HCT116 (cell line): ENCODE results near the gene STT3B. TPM values are rescaled to one million over a fixed set of nuclear protein-coding genes. Genes with fewer than 3 reads are reported as not detected.

Experiments used
- ATAC-seq: fragments of 200-7000 bp; cut with Tn5 transposase; 2 replicates; pipeline ENCODE4 v1.9.1; 2020; ENCODE audit warnings: mild to moderate bottlenecking, moderate library complexity
- BruUV-seq: library from RNA; stranded (reverse); fragments of 400-500 nt; replicated peaks from 2 replicates; lab custom pipeline; 2021; lab: Mats Ljungman, UMichigan
- CTCF ChIA-PET: fragments of 300-600 bp; sonication (Branson Sonifier 250); formaldehyde crosslinking; loops from one replicate; lab custom pipeline; 2021; ENCODE audit warnings: antibody characterized with exemption; lab: Charles Lee
- POLR2A ChIA-PET: fragments of 300-600, 350-600 bp; sonication (Branson Sonifier 250); formaldehyde crosslinking; loops from one replicate; lab custom pipeline; 2021; ENCODE audit warnings: antibody characterized with exemption; lab: Charles Lee
- RAD21 ChIA-PET, 2 experiments: fragments of 300-600 bp; sonication (Branson Sonifier 250); formaldehyde crosslinking; loops; one replicate each; lab custom pipeline; 2023; ENCODE audit warnings: low total read pairs in 2 of 2; ENCODE audit not compliant: uncharacterized antibody in 2 of 2, unreplicated experiment in 2 of 2, low non-redundant PET in 1 of 2; lab: Charles Lee
- DNase-seq: peaks from one replicate; pipeline ENCODE4 v3.0.0-alpha.2; 2010; ENCODE audit warnings: low read depth, low spot score
- H2AFZ ChIP-seq: fragments of 200-600 bp; shearing (Covaris generic), sonication (generic); 2 replicates; pipeline ENCODE4 v1.6.1; 2017; ENCODE audit warnings: low read depth, mixed run types, mixed read lengths, antibody characterized with exemption, low read length; ENCODE audit not compliant: poor library complexity, severe bottlenecking
- H3K27ac ChIP-seq: 2 replicates; pipeline ENCODE4 v1.5.1; 2012; ENCODE audit warnings: low read depth, low read length
- H3K27me3 ChIP-seq: fragments of 200-600 bp; sonication (generic); 2 replicates; pipeline ENCODE4 v1.6.1; 2016; ENCODE audit warnings: mixed run types, low read length, mixed read lengths; ENCODE audit not compliant: insufficient read depth
- H3K36me3 ChIP-seq, 2 experiments: fragments of 200-500 bp in 1 of 2; fragments of 200-600 bp in 1 of 2; sonication (Bioruptor generic) in 1 of 2; sonication (generic) in 1 of 2; 2 replicates each; pipeline versions ENCODE4 v1.5.1 to v1.6.1; 2014 to 2016; ENCODE audit warnings: low read length in 2 of 2, inconsistent platforms in 1 of 2, mixed read lengths in 1 of 2, mixed run types in 1 of 2; ENCODE audit not compliant: insufficient read depth in 2 of 2, control insufficient read depth in 1 of 2
- H3K4me1 ChIP-seq, 2 experiments: fragments of 200-600 bp in 1 of 2; sonication (generic) in 1 of 2; 2 replicates each; pipeline versions ENCODE4 v1.5.1 to v1.6.1; 2012 to 2017; ENCODE audit warnings: low read length in 2 of 2, inconsistent platforms in 1 of 2, mild to moderate bottlenecking in 1 of 2, mixed read lengths in 1 of 2, mixed run types in 1 of 2, moderate library complexity in 1 of 2; ENCODE audit not compliant: insufficient read depth in 2 of 2, control insufficient read depth in 1 of 2
- H3K4me2 ChIP-seq: fragments of 200-600 bp; sonication (generic); 2 replicates; pipeline ENCODE4 v1.6.1; 2017; ENCODE audit warnings: mixed run types, low read length, mixed read lengths
- H3K4me3 ChIP-seq, 2 experiments: fragments of 200-600 bp in 1 of 2; sonication (generic) in 1 of 2; replicated peaks in 1 of 2; 2 replicates each; pipeline ENCODE4 v1.5.1; 2011 to 2016; ENCODE audit warnings: low read length in 2 of 2, control low read depth in 1 of 2, low read depth in 1 of 2, mild to moderate bottlenecking in 1 of 2, mixed read lengths in 1 of 2, mixed run types in 1 of 2
- H3K79me2 ChIP-seq: fragments of 200-600 bp; sonication (generic); 2 replicates; pipeline ENCODE4 v1.6.1; 2017; ENCODE audit warnings: mild to moderate bottlenecking, mixed run types, low read length, moderate library complexity, mixed read lengths; ENCODE audit not compliant: insufficient read depth
- H3K9ac ChIP-seq: fragments of 200-600 bp; sonication (generic); 2 replicates; pipeline ENCODE4 v1.6.1; 2016; ENCODE audit warnings: low read length, mixed read lengths
- H3K9me2 ChIP-seq: fragments of 200-600 bp; sonication (generic), shearing (Covaris generic); 2 replicates; pipeline ENCODE4 v1.6.1; 2017; ENCODE audit warnings: mixed run types, mild to moderate bottlenecking, moderate library complexity; ENCODE audit not compliant: insufficient read depth
- H3K9me3 ChIP-seq, 2 experiments: fragments of 200-500 bp in 1 of 2; fragments of 200-600 bp in 1 of 2; sonication (Bioruptor generic) in 1 of 2; sonication (generic) in 1 of 2; 2 replicates each; pipeline ENCODE4 v1.6.1; 2014 to 2017; ENCODE audit warnings: low read length in 2 of 2, mixed read lengths in 2 of 2, inconsistent platforms in 1 of 2, low read depth in 1 of 2, mild to moderate bottlenecking in 1 of 2, mixed run types in 1 of 2, moderate library complexity in 1 of 2; ENCODE audit not compliant: control insufficient read depth in 1 of 2, insufficient read depth in 1 of 2
- H4K20me1 ChIP-seq: fragments of 200-600 bp; sonication (generic), shearing (Covaris generic); 2 replicates; pipeline ENCODE4 v1.6.1; 2017; ENCODE audit warnings: mixed run types, mild to moderate bottlenecking, moderate library complexity; ENCODE audit not compliant: insufficient read depth
- CBX3 ChIP-seq: IDR thresholded peaks from 2 replicates; pipeline ENCODE4 v1.6.1; 2012; ENCODE audit warnings: low read depth
- CEBPB ChIP-seq: IDR thresholded peaks from 2 replicates; pipeline ENCODE4 v1.6.1; 2012; ENCODE audit warnings: low read depth
- CTCF ChIP-seq, 3 experiments: fragments of 200-600 bp in 1 of 3; sonication (generic) in 1 of 3; IDR thresholded peaks in 2 of 3; conservative IDR thresholded peaks in 1 of 3; 2 replicates each; pipeline ENCODE4 v1.5.1; 2012 to 2017; ENCODE audit warnings: low read depth in 2 of 3, low read length in 2 of 3, antibody characterized with exemption in 1 of 3, borderline replicate concordance in 1 of 3, control low read depth in 1 of 3, mild to moderate bottlenecking in 1 of 3, mixed read lengths in 1 of 3, mixed run types in 1 of 3, moderate library complexity in 1 of 3; ENCODE audit not compliant: insufficient read depth in 1 of 3
- EZH2phosphoT487 ChIP-seq: fragments of 200-600 bp; IDR thresholded peaks from 2 replicates; pipeline ENCODE4 v1.6.1; 2018; ENCODE audit warnings: antibody characterized with exemption, borderline replicate concordance
- FOSL1 ChIP-seq: IDR thresholded peaks from 2 replicates; pipeline ENCODE4 v1.6.1; 2012; ENCODE audit warnings: low read depth
- POLR2A ChIP-seq: IDR thresholded peaks from 2 replicates; pipeline ENCODE4 v1.7.0; 2011; ENCODE audit warnings: borderline replicate concordance; ENCODE audit not compliant: insufficient read depth, insufficient read length; ENCODE audit errors: extremely low read depth
- RAD21 ChIP-seq: IDR thresholded peaks from 2 replicates; pipeline ENCODE4 v1.6.1; 2012; ENCODE audit warnings: low read depth, mild to moderate bottlenecking
- REST ChIP-seq: IDR thresholded peaks from 2 replicates; pipeline ENCODE4 v1.6.1; 2012; ENCODE audit warnings: low read depth
- SIN3A ChIP-seq: IDR thresholded peaks from 2 replicates; pipeline ENCODE4 v1.6.1; 2012; ENCODE audit warnings: low read depth
- TCF7L2 ChIP-seq: IDR thresholded peaks from 2 replicates; pipeline ENCODE4 v1.7.0; 2011; ENCODE audit warnings: borderline replicate concordance, inconsistent platforms; ENCODE audit not compliant: insufficient read depth, insufficient read length; ENCODE audit errors: extremely low read depth
- YY1 ChIP-seq: IDR thresholded peaks from 2 replicates; pipeline ENCODE4 v1.6.1; 2011; ENCODE audit warnings: low read length, low read depth, moderate library complexity, mild to moderate bottlenecking; ENCODE audit not compliant: insufficient replicate concordance; ENCODE audit errors: extremely low read depth
- ZFX ChIP-seq: fragments of 450-650 bp; IDR thresholded peaks from 2 replicates; pipeline ENCODE4 v1.6.1; 2017
- ZNF274 ChIP-seq: fragments of 200-500 bp; sonication (Bioruptor generic); IDR thresholded peaks from 2 replicates; pipeline ENCODE4 v1.6.1; 2014; ENCODE audit warnings: mild to moderate bottlenecking, low read depth, low read length, inconsistent platforms
- intact Hi-C: fragments of 100-400 bp; cut with micrococcal nuclease; formaldehyde crosslinking; loops from 2 replicates; pipeline ENCODE4 v1.10.0; 2022
- total RNA-seq: library from RNA; stranded (reverse); gene quantifications from one replicate; pipeline ENCODE4 v1.2.1, GENCODE V29; 2021; ENCODE audit not compliant: unreplicated experiment

STT3B gene
- total RNA-seq, 1 experiment from 2014 or later = 131 TPM

GRCh38 chr3:31550452-31551251 lies 17.9 kb downstream of the STT3B start:
- Histone ChIP-seq H3K9me2 (no peaks in the 10 kb centered on the region), H3K36me3 (no peaks in the 10 kb centered on the region), H3K27ac (no peak overlapping the region), H3K27me3 (no peaks in the 10 kb centered on the region), H3K4me2 (no peak overlapping the region), H3K4me3 (no peak overlapping the region), H3K4me1 (peaks cover 10 to 33% of the 10 kb centered on the region in 2 experiments; a peak in 3 of 4 replicates), H3K9me3 (no peaks in the 10 kb centered on the region), H2AFZ (no peak overlapping the region), H3K9ac (no peak overlapping the region), H4K20me1 (peaks cover 57% of the 10 kb centered on the region; the same call in 1 of the 2 replicates), H3K79me2 (peaks cover 99% of the 10 kb centered on the region)
- RAD21 ChIA-PET = no interaction called here
- CTCF ChIA-PET = interaction anchor here (0.7 to 1.6 kb wide), 9 partner anchors 11 to 43 kb away, joined by 3 to 11 read pairs (median 3); partner anchors contain the start of gene STT3B
- intact Hi-C loops = loop anchor here (2.0 kb wide), 1 partner anchor 218 kb away; no protein-coding TSS in a partner anchor
- POLR2A ChIA-PET = no interaction called here
- no TSS peak for BruUV-seq
- TF ChIP-seq CTCF (IDR thresholded peaks at IDR 0.05 in 2 of 3, conservative IDR thresholded peaks at IDR 0.05 in 1 of 3; ENCODE audit: borderline replicate concordance in 1 of 3, insufficient read depth in 1 of 3, low read depth in 2 of 3, low read length in 2 of 3) = peak; percentile 28 to 74 (median 61); a peak in 5 of 6 replicates
- peak; percentile 53 for TF ChIP-seq RAD21
- TF ChIP-seq TCF7L2 = no peak
- ATAC-seq (peak; percentile 71), DNase-seq (no peak)

- ChIA-PET RAD21 (no interaction called here), CTCF (no interaction called here), POLR2A (no interaction called here)
- no peaks in the 10 kb centered on the region for H3K9me3 ChIP-seq
- intact Hi-C loops = loop anchor here (2.0 kb wide), 1 partner anchor 217 kb away; no protein-coding TSS in a partner anchor
- ATAC-seq (no peak), DNase-seq (no peak)
- H3K9ac ChIP-seq = no peak overlapping the region
- peaks cover 99% of the 10 kb centered on the region for H3K79me2 ChIP-seq
- H3K36me3 ChIP-seq = no peaks in the 10 kb centered on the region
- H3K4me2 ChIP-seq = no peak overlapping the region
- H3K4me3 ChIP-seq = no peak overlapping the region
- H3K27ac ChIP-seq = no peak overlapping the region
- BruUV-seq = no TSS peak
- no peaks in the 10 kb centered on the region for H3K9me2 ChIP-seq
- H3K27me3 ChIP-seq = no peaks in the 10 kb centered on the region
- no peak overlapping the region for H2AFZ ChIP-seq
- peaks cover 60% of the 10 kb centered on the region; the same call in 1 of the 2 replicates for H4K20me1 ChIP-seq
- peaks cover 9 to 23% of the 10 kb centered on the region in 2 experiments; a peak in 3 of 4 replicates for H3K4me1 ChIP-seq
- no peak for TF ChIP-seq CEBPB
- TF ChIP-seq EZH2phosphoT487 = no peak
- TF ChIP-seq POLR2A = no peak
- no peak for TF ChIP-seq ZFX
- TF ChIP-seq REST = no peak
- TF ChIP-seq FOSL1 = no peak
- no peak for TF ChIP-seq RAD21
- no peak for TF ChIP-seq SIN3A
- no peak for TF ChIP-seq CBX3
- TF ChIP-seq YY1 = no peak
- TF ChIP-seq ZNF274 = no peak
Measured at GRCh38 chr3:31551646-31552045, 18.9 kb downstream of the STT3B start.
